Suppressor macrophage treated with lipopolysaccharide for 1 hour (primary cell): Measurements from ENCODE around the gene ANKRD17.
A peak's percentile ranks its signal among the peaks of the same experiment; 100 is the strongest.
"Not testable (repeated sequence)": the region's sequence is repeated elsewhere in the genome, so short reads cannot be mapped to it uniquely, and the experiment has no call there.

Experiments
- DNase-seq, 3 donors: peaks; one replicate each; pipeline ENCODE4 v3.0.0-alpha.2; 2020 to 2022

Gene ANKRD17

GRCh38 chr4:73247100-73247499 is 11.5 kb downstream of the ANKRD17 start:
- no peak for DNase-seq

GRCh38 chr4:73245955-73246354 is 12.6 kb downstream of the ANKRD17 start:
- peak in 2 of 3 donors; percentile 33 to 40 for DNase-seq

- no peak for DNase-seq
Observed at GRCh38 chr4:73244945-73245601, 13.5 kb downstream of the ANKRD17 start.

- no peak for DNase-seq
Observed at GRCh38 chr4:73237044-73237443, 21.6 kb downstream of the ANKRD17 start.

DNA sequence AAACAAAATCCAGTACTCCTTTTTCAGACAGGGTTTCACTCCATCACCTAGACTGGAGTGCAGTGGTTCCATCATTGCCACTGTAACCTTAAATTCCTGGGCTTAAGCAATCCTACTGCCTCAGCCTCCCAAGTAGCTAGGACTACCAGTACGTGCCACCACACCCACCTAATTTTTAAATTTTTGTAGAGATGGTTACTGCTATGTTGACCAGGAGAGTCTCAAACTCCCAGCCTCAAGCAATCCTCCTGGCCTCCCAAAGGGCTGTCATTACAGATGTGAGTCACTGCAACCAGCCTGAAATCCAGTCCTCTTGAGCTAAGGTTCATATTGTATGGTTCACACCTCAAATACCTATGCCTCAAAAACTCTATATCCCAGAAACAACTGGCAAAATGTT is 22.4 kb downstream of the ANKRD17 start:
- DNase-seq: peak in 1 of 3 donors; percentile 11

GRCh38 chr4:73234712-73235111 is 23.9 kb downstream of the ANKRD17 start:
- no peak for DNase-seq

DNA sequence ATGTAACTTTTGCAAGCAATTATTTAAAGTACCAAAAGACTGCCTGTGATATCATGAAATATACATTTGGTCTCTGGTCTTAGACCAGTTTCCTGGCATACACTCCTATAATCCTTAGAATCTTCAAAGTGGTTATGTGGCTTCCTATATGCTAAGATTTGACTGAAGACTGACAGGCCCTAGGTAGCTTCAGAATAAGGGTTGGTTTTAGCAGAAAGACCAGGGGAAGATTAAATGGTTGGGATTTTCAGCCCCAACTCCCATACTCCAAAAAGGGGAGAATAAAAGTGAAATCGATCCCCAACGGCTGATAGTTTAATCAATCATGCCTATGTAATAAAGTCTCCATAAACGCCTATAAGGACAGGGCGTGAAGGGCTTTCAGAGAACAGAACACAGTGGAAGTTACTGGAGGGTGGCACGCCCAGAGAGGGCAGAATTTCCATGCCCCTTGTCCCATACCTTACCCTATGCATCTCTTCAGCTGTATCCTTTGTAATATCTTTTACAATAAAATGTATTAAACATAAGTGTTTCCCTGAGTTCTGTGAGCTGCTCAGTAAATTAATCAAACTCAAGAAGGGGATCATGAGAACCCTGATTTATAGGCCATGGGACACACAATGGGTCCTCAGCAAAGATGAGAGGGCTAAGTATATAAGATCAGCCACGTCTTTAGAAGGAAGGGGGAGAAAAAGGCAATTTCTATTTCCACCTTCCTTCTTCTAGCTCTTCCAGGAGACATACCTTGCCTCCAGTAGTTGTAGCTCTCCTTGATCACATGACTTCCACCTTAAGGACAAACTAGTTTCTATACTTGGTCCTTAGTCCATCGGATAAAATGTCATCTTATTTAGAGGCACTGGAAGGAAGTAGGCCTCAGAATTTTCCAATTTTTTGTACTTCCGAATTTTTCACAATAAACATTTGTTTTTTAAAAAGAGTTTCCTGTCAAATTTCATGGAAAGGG is 26.8 kb downstream of the ANKRD17 start:
- DNase-seq: no peak

DNA sequence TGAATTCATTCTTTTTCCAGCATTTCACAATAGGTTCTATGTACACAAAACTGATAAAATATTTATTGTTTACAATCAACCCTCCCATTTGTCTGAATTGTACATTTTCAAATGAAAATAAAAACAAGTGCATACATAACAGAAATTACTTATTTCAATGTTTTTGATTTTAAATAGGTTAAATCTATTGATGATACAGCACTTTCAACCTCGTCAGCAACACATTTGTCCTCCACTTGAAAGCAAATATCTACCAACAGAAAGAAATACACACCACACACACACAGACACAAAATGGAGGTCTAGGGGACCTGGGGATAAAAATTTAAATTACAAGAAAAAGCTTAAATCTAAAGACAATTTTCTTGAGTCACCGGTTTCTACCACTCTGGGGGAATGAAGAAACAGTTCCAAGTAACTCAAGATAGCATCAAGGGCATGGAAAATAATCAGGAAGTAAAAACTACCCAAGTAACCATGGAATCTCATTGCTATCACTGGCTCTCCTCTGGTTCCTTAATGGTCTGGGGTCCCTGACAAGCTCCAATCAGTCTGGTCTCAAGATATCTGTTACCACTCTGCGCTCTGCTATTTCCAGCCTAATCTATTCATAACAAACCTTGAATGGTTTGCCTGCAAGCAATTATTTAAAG is 27.6 kb downstream of the ANKRD17 start:
- no peak for DNase-seq

GRCh38 chr4:73228800-73229199 is 29.8 kb downstream of the ANKRD17 start:
- DNase-seq: not testable (repeated sequence)

DNA sequence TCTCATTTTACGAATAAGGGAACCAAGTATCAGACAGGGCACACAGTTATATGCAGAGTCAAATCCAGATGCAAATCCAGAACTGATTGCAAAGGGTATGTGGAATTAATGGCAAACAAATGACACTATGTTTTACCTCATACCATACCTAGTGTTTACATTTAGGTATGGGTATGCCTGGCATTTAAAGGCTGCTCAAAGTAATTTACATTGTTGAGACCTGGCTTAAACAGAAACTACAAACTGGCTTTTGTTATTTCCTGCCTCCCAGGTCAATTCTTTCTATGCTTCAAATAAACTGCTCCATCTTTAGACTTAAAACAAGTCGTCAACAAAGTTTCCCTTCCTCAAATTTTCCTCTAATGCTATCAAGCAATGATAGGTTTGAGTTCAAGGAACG is 33.7 kb downstream of the ANKRD17 start:
- no peak for DNase-seq

- no peak for DNase-seq
Observed at GRCh38 chr4:73223258-73223650, 35.3 kb downstream of the ANKRD17 start.

GRCh38 chr4:73222466-73223257 is 35.9 kb downstream of the ANKRD17 start:
- peak; percentile 84 to 96 (median 93) for DNase-seq

DNA sequence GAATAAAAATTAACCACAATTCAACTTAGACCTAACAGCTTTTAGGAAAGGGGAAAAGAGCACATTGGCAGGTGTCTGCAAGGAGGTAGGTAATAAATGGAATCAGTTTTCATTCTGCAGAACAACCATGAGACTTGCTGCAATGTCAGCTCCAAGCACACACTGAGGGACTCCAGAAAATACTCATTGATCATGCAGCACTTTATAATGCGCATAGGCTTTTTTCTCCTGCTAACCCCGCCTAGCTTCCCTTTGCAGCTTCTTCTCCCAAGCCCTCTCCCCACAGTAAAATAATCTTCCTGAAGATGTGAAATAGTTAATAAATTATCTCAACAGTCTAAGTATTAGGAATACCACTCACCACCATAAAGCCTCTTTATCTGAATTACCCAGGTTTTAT is 36.9 kb downstream of the ANKRD17 start:
- DNase-seq: no peak

- DNase-seq: no peak
Observed at GRCh38 chr4:73220815-73221214, 37.8 kb downstream of the ANKRD17 start.

- peak; percentile 45 to 74 (median 72) for DNase-seq
Observed at GRCh38 chr4:73213916-73214653, 44.5 kb downstream of the ANKRD17 start.

DNA sequence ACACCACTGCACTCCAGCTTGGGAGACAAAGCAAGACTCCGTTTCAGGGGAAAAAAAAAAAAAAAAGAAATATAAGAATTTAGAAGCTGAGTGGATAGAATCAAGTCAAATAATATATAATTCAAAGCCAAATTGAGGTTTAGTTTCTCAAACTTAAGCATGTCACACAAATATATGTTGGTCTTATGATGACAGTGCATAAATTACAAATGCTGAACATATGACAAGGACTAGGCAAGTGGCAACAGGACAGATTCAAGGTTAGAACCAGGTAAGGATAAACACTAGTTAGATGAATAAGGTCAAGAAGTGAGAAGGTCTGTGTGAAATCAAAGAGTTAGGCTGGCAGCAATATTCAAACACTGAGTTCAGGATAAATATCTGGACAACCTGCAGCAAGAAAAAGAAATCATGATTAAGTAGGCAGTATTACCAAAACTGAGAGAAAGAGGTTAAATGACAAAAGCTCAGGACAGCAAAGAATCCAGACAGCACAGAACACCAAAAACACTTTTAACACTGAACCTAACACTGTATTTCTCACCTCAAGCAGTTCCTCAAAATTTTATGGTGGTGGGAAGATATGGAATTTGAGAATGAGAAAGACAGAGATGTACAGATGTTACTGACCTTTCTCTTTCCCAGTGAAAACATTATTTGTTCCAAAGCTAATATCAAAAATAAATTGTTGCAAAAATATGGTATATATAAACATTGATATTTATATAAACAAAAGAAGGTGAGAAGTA is 45.4 kb downstream of the ANKRD17 start:
- no peak for DNase-seq

DNA sequence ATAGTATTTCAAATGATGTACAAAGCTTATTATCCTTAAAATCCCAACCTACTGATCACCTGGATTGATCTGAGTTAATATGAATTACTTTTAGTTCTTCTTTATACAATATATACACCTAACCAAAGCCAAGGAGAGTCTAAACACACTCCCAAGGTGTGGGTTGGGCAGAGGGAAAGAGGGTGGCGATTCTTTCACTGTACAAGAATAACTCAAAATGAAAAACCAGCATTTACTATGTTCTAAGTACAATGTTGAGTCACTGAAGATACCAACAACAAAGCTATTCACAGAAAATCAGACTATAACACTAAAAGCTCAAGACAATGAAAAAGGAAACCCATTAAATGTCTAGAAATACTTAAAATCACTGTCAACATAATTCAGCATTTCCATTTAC is 46.6 kb downstream of the ANKRD17 start:
- no peak for DNase-seq

GRCh38 chr4:73208376-73208775 is 50.2 kb downstream of the ANKRD17 start:
- peak; percentile 22 to 68 (median 62) for DNase-seq

DNA sequence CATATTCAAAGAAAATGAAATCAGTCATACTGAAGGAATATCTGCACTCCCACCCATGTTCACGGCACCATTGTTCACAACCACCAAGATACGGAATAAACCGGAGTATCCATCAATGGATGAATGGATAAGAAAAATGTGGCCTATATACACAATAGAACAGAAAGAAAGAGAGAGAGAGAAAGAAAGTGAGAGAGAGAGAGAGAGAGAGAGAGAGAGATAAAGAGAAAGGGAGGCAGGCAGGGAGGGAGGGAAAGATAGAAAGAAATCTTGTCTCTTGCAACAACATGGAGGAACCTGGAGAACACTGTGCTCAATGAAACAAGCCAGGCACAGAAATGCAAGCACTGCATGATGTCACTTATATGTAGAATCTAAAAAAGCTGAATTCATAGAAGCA is 52.4 kb downstream of the ANKRD17 start:
- no peak for DNase-seq

- no peak for DNase-seq
Observed at GRCh38 chr4:73205482-73205881, 53.1 kb downstream of the ANKRD17 start.

DNA sequence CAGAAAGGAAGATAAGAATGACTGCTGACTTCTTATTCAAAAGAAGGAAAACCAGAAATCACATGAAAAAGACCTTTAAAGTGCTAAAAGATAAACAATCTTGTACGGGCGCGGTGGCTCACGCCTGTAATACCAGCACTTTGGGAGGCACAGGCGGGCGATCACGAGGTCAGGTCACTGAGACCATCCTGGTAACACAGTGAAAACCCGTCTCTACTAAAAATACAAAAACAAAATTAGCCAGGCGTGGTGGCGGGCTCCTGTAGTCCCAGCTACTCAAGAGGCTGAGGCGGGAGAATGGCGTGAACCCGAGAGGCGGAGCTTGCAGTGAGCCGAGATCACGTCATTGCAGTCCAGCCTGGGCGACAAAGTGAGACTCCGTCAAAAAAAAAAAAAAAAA is 54.6 kb downstream of the ANKRD17 start:
- not testable (repeated sequence) for DNase-seq
